NCI-H1417 (cell line): ENCODE measurements around the gene ENPP7.

Experiments used
- DNase-seq, 3 experiments: peaks; one replicate each; lab custom pipeline; 2025; lab: John Stamatoyannopoulos, UW

The ENPP7 gene

GRCh38 chr17:79704691-79705090, 26.1 kb upstream of the ENPP7 start:
- no peak for DNase-seq

DNA sequence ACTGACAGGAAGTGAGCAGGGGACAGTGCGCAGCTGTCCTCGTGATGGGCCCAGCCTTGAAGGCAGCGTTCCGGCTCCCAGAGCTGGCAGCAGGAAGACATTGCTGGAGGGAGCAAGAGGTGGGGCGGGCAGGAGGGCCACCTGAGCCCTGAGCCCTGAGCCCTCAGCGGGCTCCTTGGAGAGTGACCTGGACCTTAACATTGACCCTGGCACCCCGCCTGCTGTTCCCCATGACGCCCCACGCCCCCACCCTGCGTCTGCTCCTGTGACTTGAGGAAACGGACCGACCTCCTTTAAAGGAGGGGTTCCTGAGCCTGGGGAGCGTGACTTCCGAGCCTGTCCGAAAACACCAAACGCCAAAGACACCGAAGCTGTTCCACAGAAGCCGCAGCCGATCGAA, 25.1 kb upstream of the ENPP7 start:
- no peak for DNase-seq

GRCh38 chr17:79706931-79707850, 23.6 kb upstream of the ENPP7 start:
- no peak for DNase-seq

GRCh38 chr17:79707931-79708891, 22.5 kb upstream of the ENPP7 start:
- peak; percentile 47 to 70 (median 55) for DNase-seq

DNA sequence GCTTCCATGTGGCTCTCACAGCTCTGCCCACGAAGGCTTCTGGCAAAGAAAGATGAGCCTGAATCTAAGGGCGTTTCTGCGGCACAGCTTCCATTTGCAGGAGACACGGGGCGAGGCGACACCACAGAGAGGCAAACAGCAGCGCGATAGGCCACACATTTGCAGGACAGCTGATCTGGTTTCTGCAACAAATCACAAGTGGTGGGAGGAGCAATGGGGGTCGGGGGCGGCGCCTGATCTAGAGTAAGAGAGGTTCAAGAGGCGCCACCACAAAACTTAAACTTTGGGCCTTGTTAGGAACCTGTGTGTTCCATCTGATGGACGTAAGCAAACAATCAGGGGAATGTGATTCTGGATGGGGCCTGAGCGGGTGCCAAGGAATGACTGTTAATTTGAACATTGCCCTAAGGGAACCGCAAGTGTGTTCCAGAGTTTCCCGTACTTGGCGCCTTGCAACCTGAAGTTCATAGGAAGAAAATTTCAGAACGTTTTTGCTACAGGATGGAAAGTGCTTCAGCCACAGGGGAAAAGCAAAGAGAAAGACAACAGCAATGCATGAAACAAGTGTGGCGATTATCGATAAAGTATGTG, 18.9 kb upstream of the ENPP7 start:
- no peak for DNase-seq

DNA sequence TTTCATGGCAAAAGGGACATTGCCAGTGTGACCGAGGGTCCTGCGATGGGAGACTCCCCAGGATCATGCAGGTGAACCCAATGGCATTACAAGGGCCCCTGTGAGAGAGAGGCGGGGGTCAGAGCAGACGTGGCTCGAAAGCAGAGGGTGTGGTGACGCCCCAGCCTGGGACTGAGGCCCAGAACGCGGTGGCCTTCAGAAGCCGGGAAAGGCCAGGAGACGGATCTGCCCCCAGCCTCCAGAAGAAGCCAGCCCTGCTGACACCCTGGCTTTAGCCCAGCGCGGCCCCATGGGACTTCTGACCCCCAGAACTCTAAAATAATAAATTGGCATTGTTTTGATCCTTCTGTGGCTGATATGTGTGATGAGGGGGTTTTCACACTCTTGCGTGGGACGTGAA, 17.4 kb upstream of the ENPP7 start:
- DNase-seq: no peak

DNA sequence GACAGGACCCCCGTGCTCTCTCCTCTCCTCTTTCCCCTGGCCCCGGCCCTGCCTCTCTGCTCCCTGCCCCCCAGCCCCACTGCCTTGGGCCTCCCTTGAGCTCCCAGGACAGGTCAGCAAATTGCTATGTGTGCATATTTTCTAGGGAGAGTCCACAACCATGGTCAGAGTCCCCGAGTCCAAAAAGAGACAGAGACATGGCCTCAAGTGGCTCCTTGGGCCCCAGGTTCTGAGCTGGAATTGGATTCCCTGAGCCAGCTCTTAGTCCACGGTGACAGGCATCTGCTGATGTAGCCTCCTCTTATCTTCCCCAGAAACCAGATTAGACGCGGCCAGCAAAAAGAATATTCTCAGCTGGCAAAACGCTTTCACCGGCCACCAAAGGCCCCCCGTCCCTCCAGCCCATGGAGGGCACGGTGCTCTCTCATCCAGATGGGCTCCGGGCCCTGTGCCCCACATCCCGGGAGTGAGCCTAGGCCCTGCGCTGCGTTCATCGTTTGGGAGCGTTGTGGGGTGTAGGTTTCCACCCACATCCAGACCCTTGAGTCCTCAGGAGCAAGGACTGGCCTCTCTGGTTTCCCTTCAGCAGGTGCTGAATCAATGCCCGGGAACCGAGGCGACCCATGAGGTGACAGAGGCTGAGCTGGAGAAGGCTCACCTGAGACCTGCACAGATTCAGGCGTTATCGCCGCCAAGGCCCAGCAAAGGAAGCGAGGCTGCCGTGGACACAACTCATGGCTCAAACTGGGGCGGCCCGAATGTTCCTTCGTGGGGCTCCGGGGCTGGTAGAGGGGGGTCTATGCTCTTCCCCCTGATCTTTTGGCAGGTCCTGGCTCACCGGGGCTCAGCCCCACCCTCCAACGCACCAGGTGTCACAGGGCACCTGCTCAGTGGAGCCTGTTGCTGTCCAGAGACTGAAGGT, 16.3 kb upstream of the ENPP7 start:
- no peak for DNase-seq

DNA sequence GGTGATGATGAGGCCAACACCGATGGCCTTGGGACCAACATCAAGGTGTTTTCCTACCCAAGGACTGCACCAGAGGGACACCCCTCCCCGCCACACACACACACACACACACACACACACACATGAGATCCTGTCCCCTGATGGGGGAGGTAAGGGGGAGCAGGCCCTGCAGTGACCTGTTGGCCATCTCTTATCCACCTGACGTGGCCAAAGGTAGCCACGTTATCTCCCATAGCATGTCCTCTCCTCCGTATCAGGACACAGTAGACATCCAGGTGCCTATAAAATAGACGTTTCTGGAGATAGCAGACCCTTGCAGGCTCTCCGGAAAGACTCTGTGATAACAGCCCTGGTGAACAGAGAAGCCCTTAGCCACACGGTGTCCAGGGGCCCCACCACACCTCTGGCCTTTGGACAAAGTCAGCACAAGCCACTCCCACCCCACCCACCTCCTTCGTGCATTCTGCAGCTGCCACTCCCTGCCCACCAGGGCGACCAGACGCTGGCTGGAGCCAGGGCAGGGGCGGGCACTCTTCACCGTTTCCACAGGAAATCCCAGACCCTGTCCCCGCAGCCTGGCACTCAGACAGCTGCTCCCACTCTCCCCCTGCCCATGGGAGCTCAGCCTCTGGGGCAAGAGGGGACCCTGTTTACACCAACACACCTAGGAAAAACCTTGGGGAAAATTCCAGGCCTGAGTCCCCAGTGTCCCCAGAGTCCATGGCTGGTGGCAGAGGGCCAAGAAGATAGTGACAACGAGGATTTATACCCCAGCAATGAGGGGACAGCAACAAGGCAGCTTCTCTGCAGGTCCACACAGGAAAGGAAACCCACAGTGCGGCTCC, 15.4 kb upstream of the ENPP7 start:
- DNase-seq: no peak

- DNase-seq: no peak
Measured at GRCh38 chr17:79715943-79716797, 14.6 kb upstream of the ENPP7 start.

DNA sequence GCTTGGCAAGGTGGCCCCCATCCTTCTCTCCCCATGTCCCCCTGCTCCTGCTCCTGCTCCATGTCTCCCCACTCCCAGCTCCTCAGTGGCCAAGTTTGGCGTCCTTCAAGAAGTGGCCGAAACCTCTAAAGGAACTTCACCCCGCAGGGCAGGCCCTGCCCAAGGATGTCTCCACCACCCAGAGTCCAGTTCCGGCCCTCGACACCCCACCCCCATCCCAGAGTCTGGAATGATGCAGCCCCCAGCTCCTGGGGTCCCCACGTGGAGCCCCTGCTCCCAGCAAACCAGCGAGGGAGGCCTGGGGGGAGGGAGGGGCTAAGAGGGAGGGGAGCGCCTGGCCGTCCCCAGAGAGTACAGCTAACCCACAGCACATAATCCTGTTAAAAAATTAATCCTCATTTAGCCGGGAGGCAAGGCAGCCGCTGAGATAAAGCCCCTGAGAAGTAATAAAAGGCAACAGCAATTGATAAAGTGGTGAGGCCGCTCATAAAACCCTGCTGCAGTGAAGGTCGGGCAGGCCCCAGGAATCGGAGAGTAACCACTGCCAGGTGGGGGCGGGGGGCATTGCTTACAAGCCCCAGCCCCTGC, 9.9 kb upstream of the ENPP7 start:
- no peak for DNase-seq

DNA sequence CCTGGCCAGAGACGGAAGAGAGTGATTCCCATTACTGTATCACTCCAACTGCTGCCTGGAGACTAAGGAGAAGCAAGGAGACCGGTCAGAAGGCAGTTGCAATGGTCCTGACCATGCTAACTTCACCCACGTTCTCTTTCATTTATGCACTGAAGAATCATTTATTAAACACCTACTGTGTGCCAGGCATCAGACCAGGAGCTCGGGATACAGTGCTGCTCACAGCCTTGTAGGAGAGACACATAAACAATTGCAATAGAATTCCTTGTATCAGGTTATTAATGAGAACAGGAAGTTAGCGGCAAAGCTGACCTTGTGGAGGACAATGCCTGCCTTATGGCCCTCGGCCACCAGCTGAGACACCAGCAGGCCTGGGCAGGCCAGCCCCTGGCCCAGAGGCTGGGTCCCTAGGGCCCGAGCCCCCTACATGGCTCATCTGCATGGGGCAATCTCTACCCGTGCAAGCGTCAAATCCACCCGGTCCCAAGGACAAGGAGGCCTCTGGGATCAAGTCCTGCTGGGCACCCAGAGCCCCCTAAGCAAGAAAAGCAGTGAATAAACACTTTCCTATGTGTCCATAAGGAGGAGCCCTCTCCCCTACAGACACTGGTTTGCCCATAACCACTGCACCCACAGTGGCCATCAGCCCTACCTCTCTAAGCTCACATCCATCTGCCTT, 8.6 kb upstream of the ENPP7 start:
- DNase-seq: peak in 1 of 3 experiments; percentile 51

DNA sequence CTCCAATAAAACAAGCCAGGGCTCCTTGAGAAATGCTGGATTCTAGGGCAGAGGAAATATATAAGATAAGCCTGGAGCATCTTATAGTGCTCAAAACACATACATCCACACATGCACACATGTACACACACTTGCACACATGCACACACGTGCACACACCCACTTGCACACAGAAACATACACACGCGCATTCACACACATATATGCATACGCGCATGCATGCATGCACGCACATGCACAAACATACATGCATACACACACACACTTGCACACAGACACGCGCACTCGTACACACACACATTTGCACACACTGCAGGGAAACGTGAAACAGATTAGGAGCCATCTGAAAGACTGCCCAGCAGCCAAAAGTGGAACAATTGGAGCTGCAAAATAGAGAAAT, 8.0 kb upstream of the ENPP7 start:
- DNase-seq: no peak

GRCh38 chr17:79728169-79728907, 2.4 kb upstream of the ENPP7 start:
- DNase-seq: peak; percentile 22 to 93 (median 70)

- DNase-seq: no peak
Measured at GRCh38 chr17:79728908-79729471, 1.8 kb upstream of the ENPP7 start.

GRCh38 chr17:79729761-79730160, 982 bp upstream of the ENPP7 start:
- DNase-seq: no peak

DNA sequence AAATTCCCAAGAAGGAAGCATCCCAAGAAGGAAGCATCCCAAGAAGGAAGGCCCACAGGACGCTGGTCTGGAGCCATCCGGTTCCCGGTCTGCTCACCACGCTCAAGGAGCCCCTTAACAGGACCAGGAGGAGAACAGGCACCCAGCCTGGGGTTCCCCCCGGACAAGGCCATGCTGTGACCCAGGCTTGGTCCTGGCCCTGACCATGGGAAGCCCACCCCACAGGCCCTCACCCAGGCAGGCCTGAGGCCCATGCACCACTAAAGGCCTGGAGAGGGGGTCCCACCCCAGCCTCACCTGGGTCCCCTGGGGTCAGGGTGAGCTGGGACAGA, 340 bp upstream of the ENPP7 start:
- DNase-seq: no peak

GRCh38 chr17:79732254-79732653, 1.5 kb downstream of the ENPP7 start:
- DNase-seq: no peak
